ENCODE measurements around the gene TBCCD1.
"Not testable (repeated sequence)": the region's sequence is repeated elsewhere in the genome, so short reads cannot be mapped to it uniquely, and the experiment has no call there.

The TBCCD1 gene

DNA sequence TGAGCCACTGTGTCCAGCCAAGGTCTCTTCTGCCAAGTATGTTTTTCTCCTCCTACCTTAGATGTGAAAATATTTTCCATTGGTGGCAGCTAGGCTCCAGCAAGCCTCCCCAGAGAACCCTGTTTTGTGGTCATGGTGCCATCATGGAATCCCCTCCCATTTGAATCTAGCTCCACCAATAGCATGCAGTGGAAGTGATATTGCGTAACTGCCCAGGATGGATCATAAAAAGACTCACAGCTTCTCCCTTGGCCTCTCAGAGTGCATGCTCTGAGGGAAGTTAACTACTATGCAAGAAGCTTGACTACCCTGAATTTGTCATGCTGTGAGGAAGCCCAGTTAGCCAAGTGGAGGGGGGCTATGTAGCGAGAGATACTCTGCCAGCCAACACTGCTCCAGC lies 50.5 kb downstream of the TBCCD1 start:
- no peak for DNase-seq

DNA sequence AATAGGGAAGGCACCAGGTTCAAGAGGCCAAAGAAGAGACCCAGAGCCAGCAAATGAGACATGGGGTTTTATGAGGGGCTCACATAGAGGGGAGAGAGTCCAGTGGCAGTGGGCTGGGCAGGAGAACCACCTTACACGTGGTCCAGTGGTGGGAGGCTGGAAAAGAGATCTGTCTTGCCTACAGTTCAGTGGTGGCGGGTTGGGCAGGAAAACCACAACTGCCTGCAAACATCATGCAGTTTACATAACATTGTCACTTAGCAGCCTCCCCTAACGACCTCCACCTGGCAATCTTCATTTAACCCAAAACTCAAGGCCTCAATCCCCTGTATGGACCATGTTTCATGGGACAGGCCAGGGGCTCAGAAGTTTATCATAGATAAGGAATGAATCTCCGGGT lies 52.0 kb downstream of the TBCCD1 start:
- DNase-seq, result no peak

DNA sequence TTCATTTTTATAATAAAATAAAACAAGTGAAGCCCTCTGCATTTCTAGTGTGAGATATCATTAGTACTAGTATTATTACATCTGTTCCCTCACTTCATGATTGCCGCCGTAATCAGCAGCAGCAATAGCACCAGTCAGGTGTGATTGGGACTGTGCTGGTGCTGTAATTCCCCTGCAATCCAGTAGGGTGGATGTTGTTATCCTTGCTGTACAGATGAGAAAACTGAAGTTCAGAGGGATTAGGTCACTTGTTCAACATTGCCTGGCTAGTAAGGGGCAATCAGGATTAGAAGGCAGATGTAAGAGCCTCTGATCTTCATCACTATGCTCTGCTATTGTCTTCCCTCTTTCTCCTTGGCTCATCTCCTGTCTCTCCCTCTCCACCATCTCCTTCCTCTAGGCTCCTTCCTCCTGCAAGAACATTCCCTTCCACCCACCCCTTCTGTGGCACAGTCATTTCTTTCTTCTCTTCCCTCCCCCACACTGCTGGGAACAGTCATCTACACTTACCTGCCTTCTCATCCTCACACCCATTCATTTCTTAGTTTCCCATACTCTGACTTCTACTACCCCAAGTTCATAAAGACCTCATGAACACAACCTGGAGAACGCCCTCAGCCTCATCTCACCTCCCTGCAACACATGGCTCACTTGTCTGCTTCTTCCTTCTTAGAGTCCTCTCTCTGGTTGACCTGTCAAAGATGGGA lies 52.7 kb downstream of the TBCCD1 start:
- DNase-seq, result no peak

DNA sequence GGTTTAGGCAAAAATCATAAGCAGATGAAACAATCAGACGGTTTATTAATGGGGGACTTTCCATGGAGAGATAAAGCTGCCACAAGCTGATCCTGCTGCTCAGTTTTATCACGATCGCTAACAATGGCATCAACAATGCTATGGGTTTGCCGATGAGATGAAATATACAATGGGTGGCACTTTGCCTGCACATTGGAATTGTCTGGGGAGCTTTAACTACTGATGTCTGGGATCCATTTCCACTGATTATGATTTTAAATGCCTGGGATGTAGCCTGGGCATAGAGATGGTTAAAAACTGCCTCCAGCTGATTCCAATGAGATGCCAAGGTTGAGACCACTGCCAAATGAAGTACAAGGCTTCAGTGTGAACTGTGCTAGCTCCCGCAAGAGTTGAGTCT lies 53.8 kb downstream of the TBCCD1 start:
- DNase-seq, result no peak

DNA sequence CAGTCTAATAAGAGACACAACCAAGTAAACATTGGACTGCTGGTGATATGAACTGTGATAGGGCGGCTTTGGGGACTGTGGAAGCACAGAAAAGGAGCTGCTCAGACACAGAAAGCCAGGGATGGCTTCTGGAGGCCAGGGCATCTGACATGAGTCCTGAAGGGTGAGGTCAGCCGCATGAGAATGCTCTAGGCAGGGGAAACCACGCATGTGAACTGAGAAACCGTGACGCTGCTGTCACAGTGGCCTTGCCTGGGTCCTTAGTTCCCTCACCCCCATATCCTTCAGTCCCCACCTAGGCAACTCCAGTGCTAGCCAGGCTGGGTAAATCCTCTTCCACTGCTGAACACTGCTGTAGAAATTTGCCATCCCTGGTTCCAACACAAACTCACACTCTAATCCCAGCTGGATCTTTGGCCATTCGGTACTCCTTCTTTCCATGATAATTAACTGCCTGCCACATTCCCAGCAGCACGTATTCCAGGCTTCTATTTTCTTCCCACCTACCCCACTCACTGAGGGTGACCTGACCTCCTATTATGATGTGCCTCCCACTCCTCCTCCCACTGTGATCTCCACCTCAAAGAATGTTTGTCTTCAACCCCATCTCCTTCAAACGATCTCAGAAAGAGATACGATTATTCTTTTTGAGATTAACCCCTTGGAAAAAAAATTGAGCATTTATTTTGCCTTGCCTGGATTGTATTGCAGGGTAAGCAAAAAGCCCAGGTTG lies 54.4 kb downstream of the TBCCD1 start:
- DNase-seq, result no peak

DNA sequence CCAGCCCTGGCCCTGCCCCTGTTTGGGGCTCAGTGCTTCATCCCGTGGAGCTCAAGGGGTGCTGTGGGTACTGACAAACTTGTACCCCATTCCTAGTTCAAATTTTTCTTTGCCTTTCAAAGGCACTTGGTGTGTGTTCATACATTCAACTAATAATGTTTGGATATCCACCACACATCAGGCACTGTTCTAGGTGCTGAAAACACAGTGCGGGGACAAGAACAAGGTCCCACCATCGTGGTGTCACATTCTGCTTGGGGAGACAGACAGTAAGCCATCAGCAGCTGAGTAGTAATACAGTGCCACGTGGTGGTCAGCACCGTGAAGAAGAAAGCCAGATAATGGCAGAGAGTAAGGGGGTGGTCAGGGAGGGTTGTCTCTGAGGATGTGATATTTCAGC lies 55.4 kb downstream of the TBCCD1 start:
- DNase-seq, result no peak

DNA sequence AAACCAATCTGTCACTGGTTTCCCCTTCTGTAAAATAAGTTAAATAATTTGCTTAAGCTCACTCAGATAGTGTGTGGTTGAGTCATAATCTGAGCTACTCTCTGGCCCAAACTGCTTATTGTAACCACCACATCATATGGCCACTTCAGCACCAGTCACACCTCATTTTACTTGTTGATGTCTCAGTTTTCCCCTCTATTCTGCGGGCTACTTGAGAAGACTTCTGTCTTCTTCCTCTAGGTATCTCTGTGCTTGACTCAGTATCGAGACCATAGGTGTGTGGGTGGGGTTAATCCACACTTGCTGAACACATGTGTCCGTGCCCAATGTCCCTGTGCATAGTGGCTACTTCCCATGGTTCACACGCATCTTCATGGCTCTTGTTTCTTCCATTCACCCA lies 55.9 kb downstream of the TBCCD1 start:
- DNase-seq, result no peak

DNA sequence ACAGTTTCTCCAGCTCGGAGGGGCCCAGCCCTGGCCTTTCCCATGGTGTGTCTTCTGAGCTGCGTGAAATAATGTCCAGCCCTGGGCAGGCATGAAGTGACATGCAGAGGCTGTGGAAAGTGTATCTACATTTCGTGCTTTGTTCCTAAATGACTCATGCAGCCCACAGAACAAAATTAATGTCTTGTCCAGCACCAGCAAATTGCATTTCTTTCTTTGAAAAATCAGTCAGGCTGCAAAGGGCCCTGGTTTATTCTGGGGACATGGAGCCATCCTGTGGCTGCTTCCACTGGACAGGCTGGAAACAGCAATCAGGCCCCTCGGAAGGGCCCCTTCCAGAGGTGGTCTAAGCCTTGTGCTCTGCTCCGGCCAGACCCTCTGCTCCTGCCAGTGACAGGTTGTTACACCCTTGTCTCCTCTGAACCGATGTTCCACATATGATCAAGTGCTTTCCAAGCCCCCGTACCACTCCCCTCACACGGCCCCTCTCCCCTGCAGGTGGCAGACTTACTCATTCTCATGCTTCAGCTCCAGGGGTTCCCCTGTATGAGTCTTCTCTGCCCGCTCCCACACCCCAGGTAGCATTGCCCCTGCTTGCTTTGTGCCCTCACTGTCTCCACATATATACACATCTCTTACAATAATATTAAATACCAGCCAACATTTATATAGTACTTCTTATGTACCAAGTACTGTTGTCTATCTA lies 56.6 kb downstream of the TBCCD1 start:
- no peak for DNase-seq

DNA sequence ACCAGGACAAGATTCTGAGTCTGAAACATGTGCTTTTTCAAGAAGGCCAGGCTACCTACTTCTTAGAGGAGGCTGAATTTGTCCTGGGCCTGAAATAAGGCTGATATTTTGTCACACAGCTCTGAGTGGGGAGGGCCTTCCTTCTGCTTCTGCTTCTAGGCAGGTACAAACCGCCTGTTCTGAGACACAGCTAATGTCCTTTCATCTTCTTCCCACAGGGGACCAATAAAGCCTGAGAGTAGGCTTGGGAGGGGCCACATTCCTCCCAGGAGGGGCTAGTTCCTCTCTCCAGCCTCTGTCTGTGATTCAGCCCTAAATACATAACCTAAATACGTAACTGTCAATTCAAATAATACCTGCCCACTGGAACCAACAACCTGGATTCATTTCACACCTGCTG lies 57.7 kb downstream of the TBCCD1 start:
- DNase-seq, result no peak

DNA sequence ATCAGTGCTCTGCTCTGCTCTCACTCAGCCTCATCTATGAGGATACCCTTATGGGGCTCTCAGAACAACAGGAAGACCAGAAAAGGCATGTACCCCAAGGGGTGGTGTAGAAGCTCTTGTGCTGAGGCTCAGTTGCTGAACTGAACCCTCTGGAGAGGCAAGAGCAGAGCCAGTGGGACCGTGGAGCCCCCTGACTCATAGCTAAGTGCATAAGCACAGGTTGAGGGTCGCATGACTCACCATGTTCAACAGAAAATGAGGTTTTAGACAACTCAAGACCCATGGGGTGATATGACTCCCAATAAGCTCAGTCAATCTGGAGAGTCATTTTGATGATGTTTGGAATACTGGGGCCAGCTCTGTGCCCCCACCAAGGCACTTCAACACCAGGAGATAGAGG lies 60.3 kb downstream of the TBCCD1 start:
- DNase-seq, result no peak

DNA sequence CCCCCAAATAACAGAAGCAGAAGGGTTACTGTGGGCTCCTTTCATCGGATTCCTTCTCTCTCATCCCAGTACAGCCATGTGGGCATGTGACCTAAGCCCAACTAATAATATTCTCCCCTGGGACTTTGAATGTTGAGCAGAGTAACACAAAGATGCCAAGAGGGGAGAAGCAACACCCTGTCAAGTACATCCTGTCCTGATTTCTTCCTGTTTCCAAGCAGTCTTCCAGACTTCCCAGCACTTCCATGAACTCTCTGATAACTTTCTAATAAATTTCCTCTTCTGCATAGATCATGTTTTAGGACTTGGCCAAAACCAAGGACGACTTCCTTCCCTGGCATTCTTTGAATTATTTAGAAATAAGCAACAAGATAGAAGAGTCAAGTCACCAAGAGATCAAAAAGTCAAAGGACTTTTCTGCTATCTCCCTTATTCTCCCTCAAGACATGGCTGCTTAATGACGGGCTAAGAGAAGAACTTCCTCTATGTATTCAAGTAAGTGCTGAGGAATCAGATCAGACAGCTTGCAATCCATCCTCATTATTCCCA lies 60.9 kb downstream of the TBCCD1 start:
- DNase-seq, result no peak

DNA sequence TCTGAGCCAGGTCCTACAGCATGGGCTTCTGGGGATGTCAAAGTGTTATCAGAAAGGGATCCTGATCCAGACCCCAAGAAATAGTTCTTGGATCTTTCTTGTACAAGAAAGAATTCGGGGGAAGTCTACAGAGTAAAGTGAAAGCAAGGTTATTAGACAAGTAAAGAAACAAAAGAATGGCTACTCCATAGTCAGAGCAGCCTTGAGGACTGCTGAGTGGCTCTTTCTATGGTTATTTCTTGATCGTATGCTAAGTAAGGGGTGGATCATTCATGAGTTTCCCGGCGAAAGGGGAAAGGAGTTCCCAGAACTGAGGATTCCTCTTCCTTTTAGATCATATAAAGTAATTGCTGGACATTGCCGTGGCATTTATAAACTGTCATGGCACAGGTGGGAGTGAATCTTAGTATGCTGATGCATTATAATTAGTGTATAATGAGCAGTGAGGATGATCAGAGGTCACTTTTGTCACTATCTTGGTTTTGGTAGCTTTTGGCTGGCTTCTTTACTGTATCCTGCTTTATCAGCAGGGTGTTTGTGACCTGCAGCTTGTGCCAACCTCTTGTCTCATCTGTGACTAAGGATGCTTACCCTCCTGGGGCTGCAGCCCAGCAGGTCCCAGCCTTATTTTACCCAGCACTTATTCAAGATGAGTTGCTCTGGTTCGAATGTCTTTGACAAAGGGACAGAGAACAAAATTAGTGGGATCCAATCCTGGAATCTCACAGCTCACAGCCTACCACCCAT lies 64.0 kb downstream of the TBCCD1 start:
- no peak for DNase-seq

DNA sequence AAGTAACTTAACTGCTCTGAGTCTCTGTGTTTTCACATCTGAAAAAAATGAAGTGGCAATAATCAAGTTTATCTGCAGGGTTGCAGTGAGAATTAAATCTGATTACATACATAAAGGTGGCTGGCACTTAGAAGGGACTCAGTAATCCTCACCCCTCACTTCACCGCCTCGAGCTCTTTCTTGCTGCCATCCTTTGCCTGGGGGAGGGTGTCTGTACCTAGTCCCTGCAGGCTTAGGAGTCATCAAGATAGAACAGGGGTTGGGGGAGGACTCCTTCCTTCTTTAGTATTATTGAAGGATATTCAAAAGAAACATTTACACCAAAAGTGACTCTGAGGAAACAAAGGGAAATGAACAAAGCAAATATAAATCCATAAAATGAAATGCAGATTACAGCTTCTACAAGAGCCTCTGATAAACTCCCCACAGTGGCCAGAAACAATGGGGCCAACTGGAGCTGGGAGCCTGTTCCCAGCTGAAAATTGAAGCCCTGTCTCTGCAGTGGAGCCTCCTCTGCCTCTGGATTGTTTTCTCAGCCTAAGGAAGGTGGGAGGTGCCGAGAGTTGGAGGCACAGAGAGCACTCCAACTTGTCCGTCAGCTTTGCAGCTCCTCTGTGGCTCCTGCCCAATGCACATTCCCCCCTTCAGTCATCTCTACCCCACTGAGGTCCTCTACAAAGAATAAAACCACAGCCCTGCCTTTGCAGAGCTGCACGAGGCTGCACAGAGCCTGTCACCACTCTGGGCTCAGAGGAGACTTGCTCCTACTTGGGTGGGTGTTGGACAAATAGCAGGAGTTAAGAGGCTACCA lies 64.8 kb downstream of the TBCCD1 start:
- DNase-seq, result no peak

DNA sequence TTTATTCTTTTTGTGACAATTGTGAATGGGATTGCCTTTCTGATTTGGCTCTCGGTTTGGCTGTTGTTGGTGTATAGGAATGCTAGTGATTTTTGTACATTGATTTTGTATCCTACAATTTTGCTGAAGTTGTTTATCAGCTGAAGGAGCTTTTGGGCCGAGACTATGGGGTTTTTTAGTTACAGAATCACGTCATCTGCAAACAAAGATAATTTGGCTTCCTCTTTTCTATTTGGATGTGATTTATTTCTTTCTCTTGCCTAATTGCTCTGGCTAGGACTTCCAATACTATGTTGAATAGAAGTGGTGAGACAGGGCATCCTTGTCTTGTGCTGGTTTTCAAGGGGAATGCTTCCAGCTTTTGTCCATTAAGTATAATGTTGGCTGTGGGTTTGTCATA lies 67.2 kb downstream of the TBCCD1 start:
- DNase-seq, result not testable (repeated sequence)

DNA sequence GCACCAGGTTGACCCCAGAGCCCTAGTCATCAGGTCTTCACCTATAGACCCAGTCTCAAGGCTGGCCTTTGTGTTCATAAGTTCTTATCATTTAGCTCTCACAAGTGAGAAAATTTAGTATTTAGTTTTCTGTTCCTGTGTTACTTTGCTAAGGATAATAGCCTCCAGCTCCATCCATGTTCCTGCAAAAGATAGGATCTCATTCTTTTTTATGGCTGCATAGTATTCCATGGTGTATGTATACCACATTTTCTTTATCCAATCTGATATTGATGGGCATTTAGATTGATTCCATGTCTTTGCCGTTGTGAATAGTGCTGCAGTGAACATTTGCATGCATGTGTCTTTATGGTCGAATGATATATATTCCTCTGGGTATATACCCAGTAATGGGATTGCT lies 69.1 kb downstream of the TBCCD1 start:
- not testable (repeated sequence) for DNase-seq

DNA sequence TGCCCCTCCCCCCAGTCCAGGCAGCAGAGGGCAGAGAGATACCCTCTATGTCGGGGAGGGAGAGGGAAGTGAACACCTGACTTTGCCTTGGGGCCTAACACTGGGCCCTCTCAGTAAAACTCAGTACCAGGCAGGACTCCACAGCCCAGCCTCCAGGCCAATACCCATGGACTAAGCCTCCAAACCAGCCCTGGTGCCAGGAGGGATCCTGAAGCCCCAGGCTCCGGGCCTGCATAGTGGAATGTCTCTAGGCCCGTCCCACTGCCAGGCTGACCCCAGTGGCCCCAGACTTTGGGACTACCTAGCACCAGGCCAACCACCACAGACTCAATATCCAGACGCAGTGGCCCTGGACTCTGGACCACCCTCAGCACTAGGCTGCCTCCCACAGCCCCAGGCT lies 69.5 kb downstream of the TBCCD1 start:
- DNase-seq, result no peak

DNA sequence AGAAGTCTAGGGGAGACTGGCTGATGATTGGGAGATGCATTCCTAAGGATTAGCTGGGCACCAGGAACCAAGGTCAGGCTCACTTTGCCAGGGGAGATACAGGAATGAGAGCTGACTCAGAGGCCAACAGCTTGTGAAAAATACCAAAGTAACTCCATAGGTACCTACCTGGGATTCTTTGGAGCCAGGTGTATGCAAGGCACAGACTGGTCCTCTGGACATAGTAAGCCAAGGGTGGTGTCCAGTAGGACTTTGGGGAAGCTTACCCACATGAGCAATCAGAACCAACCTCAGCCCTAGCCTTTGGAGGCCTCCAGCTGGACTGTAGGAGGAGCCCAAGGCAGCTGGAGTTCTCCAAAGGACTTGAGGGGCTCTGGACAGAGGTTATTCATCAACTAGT lies 70.5 kb downstream of the TBCCD1 start:
- DNase-seq, result no peak

All from SHP77 treated with DMSO at 0.1 percent for 48 hours (cell line).